GM20000 (cell line): ENCODE data around the gene FAM110D.

Source experiments
- DNase-seq: peaks from one replicate; pipeline ENCODE4 v3.0.0; 2012; ENCODE audit warnings: low spot score
- TF ChIP-seq, protein P1 (sequence below): IDR thresholded peaks from 2 replicates; pipeline ENCODE4 v1.5.1; 2012; ENCODE audit warnings: mild to moderate bottlenecking, control low read depth; ENCODE audit errors: extremely low read depth, missing control alignments

The FAM110D gene

DNA sequence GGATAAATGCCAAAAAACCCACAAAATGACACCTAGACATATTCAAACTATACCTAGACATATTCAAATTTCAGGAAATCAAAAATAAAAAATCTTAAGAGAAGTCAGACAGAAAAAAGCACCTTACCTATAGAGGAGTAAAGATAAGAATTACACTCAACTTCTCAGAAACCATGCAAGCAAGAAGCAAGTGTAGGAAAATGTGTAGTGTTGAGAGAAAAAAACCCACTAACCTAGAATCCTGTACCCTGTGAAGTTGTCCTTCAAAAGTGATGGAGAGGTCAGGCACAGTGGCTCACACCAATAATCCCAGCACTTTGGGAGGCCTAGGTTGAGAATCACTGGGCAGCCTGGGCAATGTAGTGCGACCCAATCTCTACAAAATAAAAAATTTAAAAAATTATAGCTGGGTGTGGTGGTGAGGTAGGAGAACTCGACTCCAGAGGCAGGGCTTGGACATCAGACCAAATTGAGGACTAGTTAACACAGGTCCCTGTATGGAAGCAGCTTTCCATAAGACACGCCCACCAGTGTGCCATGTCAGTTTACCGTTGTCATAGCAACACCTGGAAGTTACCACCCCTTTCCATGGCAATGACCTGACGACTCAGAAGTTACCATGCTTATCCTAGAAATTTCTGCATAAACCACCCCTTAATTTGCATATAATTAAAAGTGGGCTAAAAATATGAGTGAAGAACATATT lies 26.6 kb upstream of the FAM110D start:
- no peak for DNase-seq
- TF ChIP-seq, protein P1, sequence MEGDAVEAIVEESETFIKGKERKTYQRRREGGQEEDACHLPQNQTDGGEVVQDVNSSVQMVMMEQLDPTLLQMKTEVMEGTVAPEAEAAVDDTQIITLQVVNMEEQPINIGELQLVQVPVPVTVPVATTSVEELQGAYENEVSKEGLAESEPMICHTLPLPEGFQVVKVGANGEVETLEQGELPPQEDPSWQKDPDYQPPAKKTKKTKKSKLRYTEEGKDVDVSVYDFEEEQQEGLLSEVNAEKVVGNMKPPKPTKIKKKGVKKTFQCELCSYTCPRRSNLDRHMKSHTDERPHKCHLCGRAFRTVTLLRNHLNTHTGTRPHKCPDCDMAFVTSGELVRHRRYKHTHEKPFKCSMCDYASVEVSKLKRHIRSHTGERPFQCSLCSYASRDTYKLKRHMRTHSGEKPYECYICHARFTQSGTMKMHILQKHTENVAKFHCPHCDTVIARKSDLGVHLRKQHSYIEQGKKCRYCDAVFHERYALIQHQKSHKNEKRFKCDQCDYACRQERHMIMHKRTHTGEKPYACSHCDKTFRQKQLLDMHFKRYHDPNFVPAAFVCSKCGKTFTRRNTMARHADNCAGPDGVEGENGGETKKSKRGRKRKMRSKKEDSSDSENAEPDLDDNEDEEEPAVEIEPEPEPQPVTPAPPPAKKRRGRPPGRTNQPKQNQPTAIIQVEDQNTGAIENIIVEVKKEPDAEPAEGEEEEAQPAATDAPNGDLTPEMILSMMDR = no peak

DNA sequence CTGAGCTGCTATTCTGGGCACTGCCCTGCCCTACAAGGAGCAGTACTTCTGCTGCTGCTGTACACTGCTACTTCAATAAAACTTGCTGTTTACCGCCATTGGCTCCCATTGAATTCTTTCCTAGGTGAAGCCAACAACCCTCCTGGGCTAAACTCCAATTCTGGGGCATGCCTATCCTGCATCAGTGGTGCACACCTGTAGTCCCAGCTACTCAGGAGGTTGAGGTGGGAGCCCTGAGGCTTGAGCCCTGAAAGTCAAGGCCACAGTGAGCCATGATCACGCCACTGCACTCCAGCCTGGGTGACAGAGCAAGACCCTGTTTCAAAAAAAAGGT lies 26.1 kb upstream of the FAM110D start:
- DNase-seq = no peak
- TF ChIP-seq, protein P1 = no peak

DNA sequence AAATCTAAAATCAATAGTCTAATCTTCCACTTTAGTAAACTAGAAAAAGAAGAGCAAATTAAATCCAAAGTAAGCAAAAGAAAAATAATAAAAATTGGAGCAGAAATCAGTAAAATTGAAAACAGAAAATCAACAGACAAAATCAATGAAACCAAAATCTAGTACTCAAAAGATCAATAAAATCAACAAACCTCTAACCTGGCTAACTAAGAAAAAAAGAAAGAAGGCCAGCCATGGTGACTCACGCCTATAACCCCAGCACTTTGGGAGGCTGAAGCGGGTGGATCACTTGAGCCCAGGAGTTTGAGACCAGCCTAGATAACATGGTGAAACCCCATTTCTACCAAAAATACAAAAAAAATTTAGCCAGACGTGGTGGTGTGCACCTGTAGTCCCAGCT lies 24.4 kb upstream of the FAM110D start:
- TF ChIP-seq, protein P1 = no peak

DNA sequence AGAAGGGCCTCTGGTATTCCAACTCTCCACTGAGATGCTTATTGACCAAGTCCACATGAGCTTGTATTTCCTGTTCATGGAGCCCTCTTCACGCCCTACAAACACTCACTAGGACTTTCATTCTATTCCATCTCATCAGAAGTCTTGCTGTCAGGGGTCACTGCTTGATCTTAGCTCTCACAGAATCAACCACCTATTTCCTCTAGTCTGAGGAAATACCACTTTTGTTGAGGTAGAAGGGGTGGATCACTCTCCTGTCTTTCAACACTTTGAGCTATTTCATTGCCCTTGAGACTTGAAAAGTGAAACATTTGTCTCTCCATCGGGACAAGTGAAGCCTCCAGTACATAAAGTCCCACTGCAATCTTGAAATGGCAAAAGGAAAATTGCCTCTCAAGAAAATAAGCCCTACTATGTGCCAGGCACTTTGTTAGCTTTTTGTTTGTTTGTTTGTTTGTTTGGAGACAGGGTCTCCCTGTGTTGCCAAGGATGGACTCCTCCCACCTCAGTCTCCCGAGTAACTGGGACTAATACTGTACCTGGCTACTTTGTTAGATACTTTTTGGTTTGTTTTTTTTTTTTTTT lies 19.8 kb upstream of the FAM110D start:
- no peak for DNase-seq
- TF ChIP-seq, protein P1 = no peak

More for the DNA sequence above, 24.4 kb upstream of the FAM110D start:
- DNase-seq = no peak

DNA sequence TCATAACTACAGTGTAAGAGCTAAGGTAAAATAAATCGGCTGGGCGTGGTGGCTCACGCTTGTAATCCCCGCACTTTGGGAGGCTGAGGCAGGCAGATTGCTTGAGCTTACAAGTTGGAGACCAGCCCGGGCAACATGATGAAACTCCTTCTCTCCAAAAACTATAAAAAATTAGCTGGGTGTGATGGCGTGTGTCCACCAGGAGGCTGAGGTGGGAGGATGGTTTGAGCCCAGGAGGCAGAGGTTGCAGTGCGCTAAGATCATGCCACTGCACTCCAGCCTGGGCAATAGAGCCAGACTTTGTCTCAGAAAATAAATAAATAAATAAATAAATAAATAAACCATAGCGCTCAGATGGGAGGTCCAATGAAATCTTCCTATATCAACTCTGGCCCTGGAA lies 16.7 kb upstream of the FAM110D start:
- TF ChIP-seq, protein P1 = no peak
- DNase-seq = no peak

DNA sequence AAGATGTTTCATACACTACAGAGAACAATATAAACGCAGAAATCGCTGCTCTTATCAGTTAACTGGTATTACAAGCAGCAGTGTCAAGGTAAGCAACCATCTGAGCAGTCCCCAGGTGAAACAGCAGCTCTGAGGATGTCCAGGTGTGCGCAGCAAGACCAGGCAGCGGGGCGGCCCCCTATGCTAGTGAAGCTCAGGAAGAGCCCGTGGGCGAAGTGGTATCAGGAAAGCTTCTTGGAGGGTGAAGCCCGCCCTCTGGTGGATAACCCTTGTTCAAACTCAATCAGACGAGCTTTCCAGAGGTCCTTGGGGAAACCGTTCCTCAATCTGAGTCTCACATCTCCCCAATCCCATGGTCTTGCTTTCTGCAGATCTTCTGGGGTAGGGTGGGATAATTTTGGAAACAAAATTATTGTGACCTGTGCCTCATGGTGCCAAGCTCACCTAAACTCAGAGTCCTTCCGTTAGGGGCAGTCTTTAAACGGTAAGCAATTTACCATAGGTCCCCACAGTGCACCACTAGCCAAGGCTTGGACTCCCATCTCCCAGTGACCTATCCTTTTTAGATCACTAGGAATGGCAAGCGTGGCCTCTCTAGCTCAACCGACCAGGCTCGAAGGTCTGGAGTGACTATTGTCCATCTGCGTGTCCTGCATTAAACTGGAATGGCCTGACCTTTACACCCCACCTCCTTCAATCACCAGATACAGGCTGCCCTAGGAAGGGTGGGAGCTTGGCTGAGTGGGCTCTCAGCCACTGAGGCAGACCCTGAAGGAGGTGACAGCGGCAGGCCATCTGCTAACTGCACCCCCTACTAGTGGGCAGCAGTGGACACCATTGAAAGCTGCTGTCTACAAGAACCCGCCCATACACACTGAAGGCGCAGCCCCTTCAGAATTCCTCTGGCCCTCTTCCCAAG lies 13.6 kb upstream of the FAM110D start:
- DNase-seq = peak; percentile 75
- TF ChIP-seq, protein P1 = peak; percentile 39

DNA sequence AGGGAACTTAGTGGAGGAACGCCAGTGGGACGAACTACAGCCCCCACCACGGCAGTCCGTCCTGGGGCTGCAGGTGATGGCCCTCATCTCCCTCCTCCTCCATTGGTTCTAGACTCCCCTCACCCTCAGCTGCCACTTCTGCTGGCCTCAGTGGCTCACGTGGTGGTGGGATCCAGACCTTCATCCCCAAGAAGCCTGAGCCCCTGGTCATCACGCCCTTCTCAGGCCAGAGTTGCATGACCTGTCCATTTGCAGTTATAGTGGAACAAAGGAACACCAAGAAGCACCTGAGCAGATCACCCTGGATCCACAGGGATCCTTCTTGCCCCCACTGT lies 13.0 kb upstream of the FAM110D start:
- TF ChIP-seq, protein P1 = no peak
- DNase-seq = no peak
